Activated naive CD8-positive, alpha-beta T cell (primary cell): ENCODE measurements around the gene EIF4ENIF1.
"Not testable (repeated sequence)": the region's sequence is repeated elsewhere in the genome, so short reads cannot be mapped to it uniquely, and the experiment has no call there.

ENCODE experiments used
- H3K27ac Mint-ChIP-seq: one replicate; pipeline ENCODE4 v1.8.0; 2021; ENCODE audit warnings: mixed read lengths
- H3K27me3 Mint-ChIP-seq: one replicate; pipeline ENCODE4 v1.8.0; 2021; ENCODE audit warnings: mixed read lengths
- H3K36me3 Mint-ChIP-seq: one replicate; pipeline ENCODE4 v1.8.0; 2021; ENCODE audit warnings: mixed read lengths
- H3K4me1 Mint-ChIP-seq: one replicate; pipeline ENCODE4 v1.8.0; 2021; ENCODE audit warnings: low read depth, mixed read lengths
- H3K4me3 Mint-ChIP-seq: one replicate; pipeline ENCODE4 v1.8.0; 2021; ENCODE audit warnings: mild to moderate bottlenecking, mixed read lengths
- H3K9me3 Mint-ChIP-seq: one replicate; pipeline ENCODE4 v1.8.0; 2021; ENCODE audit warnings: low read depth, mixed read lengths

Gene EIF4ENIF1

GRCh38 chr22:31489632-31490495 lies at the start of gene EIF4ENIF1:
TSS of gene EIF4ENIF1 (minus strand) at chr22:31489842. CDS start at chr22:31488718, 1,124 bp downstream.
- Mint-ChIP-seq H3K9me3 (no peaks in the 10 kb centered on the region), H3K4me3 (peak within 1 kb of the TSS; percentile 97), H3K4me1 (peaks cover 49% of the 10 kb centered on the region), H3K36me3 (peaks cover 10% of the 10 kb centered on the region), H3K27me3 (no peaks in the 10 kb centered on the region), H3K27ac (peak within 1 kb of the TSS; percentile 98)

GRCh38 chr22:31538815-31539214 lies 49.2 kb upstream of the EIF4ENIF1 start:
- Mint-ChIP-seq H3K36me3 (peaks cover 16% of the 10 kb centered on the region), H3K9me3 (no peaks in the 10 kb centered on the region), H3K4me1 (peaks cover 32% of the 10 kb centered on the region), H3K4me3 (peak overlapping the region; percentile 50), H3K27ac (peak overlapping the region; percentile 92), H3K27me3 (no peaks in the 10 kb centered on the region)

- Mint-ChIP-seq H3K4me1 (peaks cover 43% of the 10 kb centered on the region), H3K36me3 (peaks cover 16% of the 10 kb centered on the region), H3K27me3 (no peaks in the 10 kb centered on the region), H3K4me3 (peak overlapping the region; percentile 64), H3K9me3 (no peaks in the 10 kb centered on the region), H3K27ac (peak overlapping the region; percentile 94)
These were observed 47.4 kb upstream of the EIF4ENIF1 start for GRCh38 chr22:31537019-31537535.

- Mint-ChIP-seq H3K36me3 (peaks cover 5% of the 10 kb centered on the region), H3K27ac (peak overlapping the region; percentile 83)
These were observed 43.7 kb upstream of the EIF4ENIF1 start for GRCh38 chr22:31533374-31533773.

GRCh38 chr22:31532060-31532459 lies 42.4 kb upstream of the EIF4ENIF1 start:
- H3K27ac Mint-ChIP-seq, result peak overlapping the region; percentile 76
- H3K4me3 Mint-ChIP-seq, result no peak overlapping the region
- no peaks in the 10 kb centered on the region for H3K27me3 Mint-ChIP-seq
- H3K9me3 Mint-ChIP-seq, result no peaks in the 10 kb centered on the region
- peaks cover 34% of the 10 kb centered on the region for H3K4me1 Mint-ChIP-seq
- peaks cover 2% of the 10 kb centered on the region for H3K36me3 Mint-ChIP-seq

More at GRCh38 chr22:31533374-31533773, 43.7 kb upstream of the EIF4ENIF1 start:
- Mint-ChIP-seq H3K4me3 (no peak overlapping the region), H3K27me3 (no peaks in the 10 kb centered on the region), H3K9me3 (no peaks in the 10 kb centered on the region), H3K4me1 (peaks cover 41% of the 10 kb centered on the region)

GRCh38 chr22:31530823-31531195 lies 41.2 kb upstream of the EIF4ENIF1 start:
- Mint-ChIP-seq H3K27me3 (no peaks in the 10 kb centered on the region), H3K9me3 (no peaks in the 10 kb centered on the region), H3K4me3 (no peak overlapping the region), H3K36me3 (peaks cover 6% of the 10 kb centered on the region), H3K4me1 (peaks cover 38% of the 10 kb centered on the region), H3K27ac (peak overlapping the region; percentile 64)

- no peaks in the 10 kb centered on the region for H3K27me3 Mint-ChIP-seq
- H3K4me1 Mint-ChIP-seq, result peaks cover 54% of the 10 kb centered on the region
- no peaks in the 10 kb centered on the region for H3K9me3 Mint-ChIP-seq
- H3K4me3 Mint-ChIP-seq, result peak overlapping the region; percentile 81
- peak overlapping the region; percentile 97 for H3K27ac Mint-ChIP-seq
- peaks cover 14% of the 10 kb centered on the region for H3K36me3 Mint-ChIP-seq
These were observed 36.6 kb upstream of the EIF4ENIF1 start for GRCh38 chr22:31526270-31526669.

GRCh38 chr22:31524132-31524531 lies 34.5 kb upstream of the EIF4ENIF1 start:
- Mint-ChIP-seq H3K4me3 (peak overlapping the region; percentile 1), H3K4me1 (peaks cover 56% of the 10 kb centered on the region), H3K36me3 (peaks cover 12% of the 10 kb centered on the region), H3K27ac (peak overlapping the region; percentile 84)
- not testable (repeated sequence) for H3K27me3 Mint-ChIP-seq, H3K9me3 Mint-ChIP-seq

- no peak overlapping the region for H3K4me3 Mint-ChIP-seq
- H3K36me3 Mint-ChIP-seq, result peaks cover 12% of the 10 kb centered on the region
- H3K9me3 Mint-ChIP-seq, result no peaks in the 10 kb centered on the region
- peak overlapping the region; percentile 66 for H3K27ac Mint-ChIP-seq
- no peaks in the 10 kb centered on the region for H3K27me3 Mint-ChIP-seq
- H3K4me1 Mint-ChIP-seq, result peaks cover 53% of the 10 kb centered on the region
These were observed 30.4 kb upstream of the EIF4ENIF1 start for GRCh38 chr22:31520051-31520450.

- Mint-ChIP-seq H3K36me3 (peaks cover 19% of the 10 kb centered on the region), H3K4me1 (peaks cover 51% of the 10 kb centered on the region), H3K9me3 (peaks cover 7% of the 10 kb centered on the region), H3K27me3 (no peaks in the 10 kb centered on the region), H3K4me3 (peak overlapping the region; percentile 42), H3K27ac (peak overlapping the region; percentile 77)
These were observed 19.6 kb upstream of the EIF4ENIF1 start for GRCh38 chr22:31509061-31509762.

GRCh38 chr22:31508536-31508935 lies 18.9 kb upstream of the EIF4ENIF1 start:
- peak overlapping the region; percentile 35 for H3K4me3 Mint-ChIP-seq
- H3K9me3 Mint-ChIP-seq, result peaks cover 7% of the 10 kb centered on the region
- peaks cover 19% of the 10 kb centered on the region for H3K36me3 Mint-ChIP-seq
- H3K27ac Mint-ChIP-seq, result peak overlapping the region; percentile 77
- no peaks in the 10 kb centered on the region for H3K27me3 Mint-ChIP-seq
- peaks cover 58% of the 10 kb centered on the region for H3K4me1 Mint-ChIP-seq

GRCh38 chr22:31507517-31507916 lies 17.9 kb upstream of the EIF4ENIF1 start:
- H3K4me3 Mint-ChIP-seq, H3K9me3 Mint-ChIP-seq, H3K27me3 Mint-ChIP-seq: not testable (repeated sequence)
- Mint-ChIP-seq H3K4me1 (peaks cover 66% of the 10 kb centered on the region), H3K36me3 (peaks cover 19% of the 10 kb centered on the region), H3K27ac (peak overlapping the region; percentile 46)

- H3K27me3 Mint-ChIP-seq, result no peaks in the 10 kb centered on the region
- H3K9me3 Mint-ChIP-seq, result peaks cover 7% of the 10 kb centered on the region
- H3K4me1 Mint-ChIP-seq, result peaks cover 71% of the 10 kb centered on the region
- peak overlapping the region; percentile 66 for H3K27ac Mint-ChIP-seq
- H3K4me3 Mint-ChIP-seq, result peak overlapping the region; percentile 20
- H3K36me3 Mint-ChIP-seq, result peaks cover 18% of the 10 kb centered on the region
These were observed 14.6 kb upstream of the EIF4ENIF1 start for GRCh38 chr22:31504282-31504681.

- Mint-ChIP-seq H3K27me3 (no peaks in the 10 kb centered on the region), H3K27ac (peak overlapping the region; percentile 61), H3K9me3 (peaks cover 7% of the 10 kb centered on the region), H3K36me3 (peaks cover 11% of the 10 kb centered on the region), H3K4me1 (peaks cover 70% of the 10 kb centered on the region), H3K4me3 (no peak overlapping the region)
These were observed 13.7 kb upstream of the EIF4ENIF1 start for GRCh38 chr22:31503211-31503964.
